K562 (cell line): ENCODE results near the gene LRCH1. TPM values are rescaled to one million over a fixed set of nuclear protein-coding genes. Genes with fewer than 3 reads are reported as not detected.

Experiments
- ATAC-seq: fragments of 200-7000 bp; cut with Tn5 transposase; 3 replicates; pipeline ENCODE4 v1.9.1; 2020; ENCODE audit warnings: moderate library complexity
- BruUV-seq: library from RNA; stranded (reverse); fragments of 400-500 nt; replicated peaks from 2 replicates; lab custom pipeline; 2021; lab: Mats Ljungman, UMichigan
- CTCF ChIA-PET: fragments of 300-600 bp; formaldehyde crosslinking; extraction: SDS; loops from one replicate; lab custom pipeline; 2021; ENCODE audit warnings: low intra/inter-chr PET ratio; lab: Yijun Ruan, JAX
- POLR2A ChIA-PET: fragments of 300-600, 350-650 bp; sonication (Branson Sonifier 250); formaldehyde crosslinking; extraction: SDS; loops from one replicate; lab custom pipeline; 2021; ENCODE audit warnings: antibody characterized with exemption, inconsistent platforms; lab: Yijun Ruan, JAX
- DNase-seq, 4 experiments: peaks; one replicate each; pipeline versions ENCODE4 v3.0.0 to v3.0.0-alpha.2; 2011 to 2018; ENCODE audit warnings: low spot score in 3 of 4, mixed read lengths in 3 of 4; ENCODE audit errors: extremely low read depth in 1 of 4
- FAIRE-seq: peaks from 2 replicates; lab custom pipeline; 2011; peaks lifted over from hg19 to GRCh38; lab: Jason Lieb, UNC
- H2AFZ ChIP-seq: 2 replicates; pipeline ENCODE4 v1.6.0; 2011; ENCODE audit warnings: low read depth, low read length, control low read depth, inconsistent platforms
- H3K27ac ChIP-seq: fragments of 200-600 bp; 3 replicates; pipeline ENCODE4 v1.8.0; 2011; ENCODE audit warnings: low read depth, mild to moderate bottlenecking, control low read depth, inconsistent platforms, low read length, moderate library complexity, mixed read lengths; ENCODE audit errors: extremely low read depth
- H3K27me3 ChIP-seq, 2 experiments: fragments of 300-600 bp in 1 of 2; 2 replicates in 1 of 2; 3 replicates in 1 of 2; pipeline versions ENCODE4 v1.6.0 to v1.8.0; 2011; ENCODE audit warnings: inconsistent platforms in 2 of 2, low read length in 2 of 2, mild to moderate bottlenecking in 1 of 2, mixed read lengths in 1 of 2, moderate library complexity in 1 of 2; ENCODE audit not compliant: control insufficient read depth in 2 of 2, insufficient read depth in 2 of 2
- H3K36me3 ChIP-seq: fragments of 300-600 bp; 3 replicates; pipeline ENCODE4 v1.8.0; 2011; ENCODE audit warnings: mild to moderate bottlenecking, low read length, inconsistent platforms; ENCODE audit not compliant: control insufficient read depth, insufficient read depth
- H3K4me1 ChIP-seq, 2 experiments: fragments of 200-600 bp in 1 of 2; replicated peaks in 1 of 2; 2 replicates in 1 of 2; 3 replicates in 1 of 2; pipeline versions ENCODE4 v1.5.1 to v1.8.0; 2011; ENCODE audit warnings: inconsistent platforms in 2 of 2, low read length in 2 of 2, mild to moderate bottlenecking in 1 of 2, mixed read lengths in 1 of 2, moderate library complexity in 1 of 2; ENCODE audit not compliant: control insufficient read depth in 2 of 2, insufficient read depth in 2 of 2
- H3K4me2 ChIP-seq: 2 replicates; pipeline ENCODE4 v1.6.1; 2011; ENCODE audit warnings: low read length, control low read depth, inconsistent platforms, mixed read lengths; ENCODE audit not compliant: insufficient read depth
- H3K4me3 ChIP-seq: fragments of 200-600 bp; sonication (generic), shearing (Covaris generic); 2 replicates; pipeline ENCODE4 v1.5.1; 2016; ENCODE audit warnings: control low read depth, inconsistent platforms
- H3K79me2 ChIP-seq: fragments of 200-600 bp; 3 replicates; pipeline ENCODE4 v1.8.0; 2011; ENCODE audit warnings: low read length, inconsistent platforms; ENCODE audit not compliant: control insufficient read depth, insufficient read depth
- H3K9ac ChIP-seq, 2 experiments: 2 replicates each; pipeline versions ENCODE4 v1.6.0 to v1.6.1; 2011; ENCODE audit warnings: low read depth in 2 of 2, low read length in 2 of 2, control low read depth in 1 of 2, inconsistent platforms in 1 of 2, mild to moderate bottlenecking in 1 of 2, mixed read lengths in 1 of 2; ENCODE audit not compliant: insufficient read depth in 1 of 2
- H3K9me1 ChIP-seq: one replicate; pipeline ENCODE4 v1.6.0; 2011; ENCODE audit warnings: inconsistent platforms, mild to moderate bottlenecking, low read length, moderate library complexity; ENCODE audit not compliant: control insufficient read depth, insufficient read depth
- H3K9me3 ChIP-seq: replicated peaks from 2 replicates; pipeline ENCODE4 v1.5.1; 2011; ENCODE audit warnings: low read depth, low read length, inconsistent platforms; ENCODE audit not compliant: control insufficient read depth, insufficient read depth
- H4K20me1 ChIP-seq: replicated peaks from 2 replicates; pipeline ENCODE4 v1.6.1; 2011; ENCODE audit warnings: low read length, inconsistent platforms, mixed read lengths; ENCODE audit not compliant: control insufficient read depth, insufficient read depth
- DIDO1 ChIP-seq: fragments of 450-650 bp; IDR thresholded peaks from 2 replicates; pipeline ENCODE4 v1.6.1; 2016; ENCODE audit warnings: low read depth, missing biosample characterization, missing genetic modification characterization
- FOXO4 ChIP-seq: fragments of 450-650 bp; formaldehyde crosslinking; IDR thresholded peaks from 2 replicates; pipeline ENCODE4 v1.4.0; 2020; ENCODE audit warnings: mild to moderate bottlenecking, moderate library complexity
- GTF2E2 ChIP-seq: fragments of 200-800 bp; sonication (Bioruptor generic); IDR thresholded peaks from 2 replicates; pipeline ENCODE4 v1.6.1; 2016; ENCODE audit warnings: missing genetic modification characterization, missing compliant biosample characterization
- PURB ChIP-seq: sonication (generic); formaldehyde crosslinking; IDR thresholded peaks from 2 replicates; pipeline ENCODE4 v1.9.0; 2021; ENCODE audit warnings: low read depth, mild to moderate bottlenecking, missing genetic modification reagents
- RBBP5 ChIP-seq: fragments of 200-600 bp; sonication (generic); IDR thresholded peaks from 2 replicates; pipeline ENCODE4 v1.6.1; 2012; ENCODE audit warnings: borderline replicate concordance, mild to moderate bottlenecking, low read length, control low read depth, inconsistent platforms; ENCODE audit not compliant: insufficient read depth, poor library complexity, severe bottlenecking
- SFPQ ChIP-seq: fragments of 200-400 bp; formaldehyde crosslinking; IDR thresholded peaks from 2 replicates; pipeline ENCODE4 v1.6.1; 2017; ENCODE audit warnings: mild to moderate bottlenecking, low read depth, low read length, moderate library complexity
- SMARCB1 ChIP-seq: IDR thresholded peaks from 2 replicates; pipeline ENCODE4 v1.6.1; 2011; ENCODE audit warnings: improper control_type of control experiment, low read depth; ENCODE audit not compliant: insufficient read length
- TCF3 ChIP-seq: sonication (generic); formaldehyde crosslinking; IDR thresholded peaks from 2 replicates; pipeline ENCODE4 v1.4.0; 2020; ENCODE audit warnings: mild to moderate bottlenecking, missing genetic modification reagents
- ZNF384 ChIP-seq: IDR thresholded peaks from 2 replicates; pipeline ENCODE4 v1.6.1; 2012; ENCODE audit warnings: low read depth, low read length, improper control_type of control experiment
- ZNF41 ChIP-seq: fragments of 250-450 bp; sonication (Bioruptor Pico); conservative IDR thresholded peaks from 2 replicates; pipeline ENCODE4 v1.4.0; 2020; ENCODE audit warnings: mild to moderate bottlenecking
- WGBS: fragments of 100-300 bp; shearing (Covaris generic); methylation state at CpG from one replicate; pipeline ENCODE4 v1.1.6; 2016; ENCODE audit warnings: low coverage, mixed read lengths; ENCODE audit not compliant: insufficient coverage; ENCODE audit errors: missing lambda C conversion rate; 5-methylcytosine and 5-hydroxymethylcytosine counted together
- in situ Hi-C: fragments of 300-500 bp; cut with MboI; formaldehyde crosslinking; loops from 4 replicates; pipeline ENCODE4 v1.15.0; 2018; ENCODE audit warnings: inconsistent platforms, mixed read lengths
- intact Hi-C: fragments of 100-400 bp; cut with micrococcal nuclease; formaldehyde crosslinking; loops from 2 replicates; pipeline ENCODE4 v1.14.2; 2022
- polyA plus RNA-seq, 8 experiments: library from polyadenylated mRNA; depleted of rRNA in 4 of 8; stranded (reverse) in 5 of 8; unstranded in 3 of 8; fragments of >200 nt; fragmentation: Nextera tagmentation in 2 of 8; fragmentation: Illumina TruSeq in 1 of 8; extraction: Ambion mirVana in 2 of 8; extraction: Trizol in 1 of 8; gene quantifications; 2 replicates each; pipeline versions ENCODE4 v1.2.1 to v1.2.3, GENCODE V29; 2011 to 2014; ENCODE audit warnings: inconsistent platforms in 1 of 8, missing spikeins in 1 of 8
- total RNA-seq, 7 experiments: library from RNA; depleted of rRNA in 6 of 7; stranded (reverse); fragments of >200 nt in 6 of 7; fragmentation: Illumina TruSeq in 2 of 7; extraction: Trizol in 2 of 7; gene quantifications; 2 replicates each; pipeline versions ENCODE4 v1.2.1 to v1.2.3, GENCODE V29; 2011 to 2021; ENCODE audit warnings: low replicate concordance in 1 of 7

The LRCH1 gene
- total and polyA plus RNA-seq, 9 of the 15 experiments (the other 6 are each of a cell fraction or from before 2014, with no cell fraction given) = 1.1 to 6.8 (median 3.7) TPM

- H3K79me2 ChIP-seq = peaks cover 17% of the 10 kb centered on the region
- no peak for TF ChIP-seq ZNF41 (CRISPR knock-in tag)
- TF ChIP-seq TCF3 (CRISPR knock-in tag) = no peak
- TF ChIP-seq PURB (CRISPR knock-in tag) = no peak
- no peak for TF ChIP-seq FOXO4 (CRISPR knock-in tag)
- TF ChIP-seq ZNF384 = no peak
- no peak for TF ChIP-seq GTF2E2 (tag)
- no peak for TF ChIP-seq SFPQ
- TF ChIP-seq DIDO1 = no peak
- no peak for TF ChIP-seq RBBP5
- no peak for TF ChIP-seq SMARCB1
- TF ChIP-seq, all 486 proteins: peak for 0
- peaks cover 19% of the 10 kb centered on the region for H4K20me1 ChIP-seq
- ChIA-PET POLR2A (no interaction called here), CTCF (no interaction called here)
- in situ Hi-C loops = no loop called here
- H3K27me3 ChIP-seq = no peaks in the 10 kb centered on the region
- no peak for FAIRE-seq
- H3K9ac ChIP-seq = no peak overlapping the region
- no peak overlapping the region for H3K27ac ChIP-seq
- H3K9me1 ChIP-seq = no peaks in the 10 kb centered on the region
- 32% methylated on average over 6 of the region's 9 CpGs for WGBS
- DNase-seq = no peak
- no peak overlapping the region for H3K4me3 ChIP-seq
- no peaks in the 10 kb centered on the region for H3K36me3 ChIP-seq
- H2AFZ ChIP-seq = no peak overlapping the region
- H3K9me3 ChIP-seq = no peaks in the 10 kb centered on the region
- intact Hi-C loops = loop anchor here (10.0 kb wide), 1 partner anchor 117 kb away; no protein-coding TSS in a partner anchor
- peaks cover 5 to 18% of the 10 kb centered on the region in 2 experiments; a peak in 3 of 5 replicates for H3K4me1 ChIP-seq
- BruUV-seq = no TSS peak
- H3K4me2 ChIP-seq = no peak overlapping the region
- ATAC-seq = no peak
Measured at GRCh38 chr13:46607768-46608564, 55.0 kb downstream of the LRCH1 start.
